Measurements from ENCODE around the gene M6PR. TPM values are rescaled to one million over a fixed set of nuclear protein-coding genes. Genes with fewer than 3 reads are reported as not detected.
"Not testable (repeated sequence)": the region's sequence is repeated elsewhere in the genome, so short reads cannot be mapped to it uniquely, and the experiment has no call there.

M6PR gene
- total RNA-seq, 2 experiments from 2014 or later, result 181 to 224 TPM

DNA sequence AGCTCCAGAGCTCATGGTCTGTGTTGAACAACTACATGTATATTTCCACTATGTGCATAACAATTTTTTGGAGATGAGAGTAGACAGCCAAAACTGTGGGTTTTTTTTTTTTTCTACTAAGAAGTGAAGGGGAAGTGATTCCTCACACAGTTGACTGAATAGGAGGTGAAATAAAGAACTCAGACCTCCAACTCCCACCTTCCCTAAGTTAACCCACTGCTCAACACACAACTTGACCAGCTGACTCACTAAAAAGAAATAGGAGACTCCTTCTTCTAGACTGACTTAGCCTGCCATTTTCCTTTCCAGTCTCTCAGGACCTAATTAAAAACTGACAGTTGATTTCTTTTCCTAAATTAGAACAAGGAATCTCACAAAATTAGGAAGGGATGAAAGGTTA, 1.7 kb downstream of the M6PR start:
- ChIA-PET POLR2A (no interaction called here), CTCF (interaction anchor here (0.6 to 3.9 kb wide), 3 partner anchors 9 to 90 kb away, joined by 3 to 19 read pairs (median 3); no protein-coding TSS in a partner anchor)
- Mint-ChIP-seq H3K27me3 (no peaks in the 10 kb centered on the region), H3K36me3 (ENCODE audit: low read depth) (peaks cover 40% of the 10 kb centered on the region), H3K4me1 (peaks cover 47% of the 10 kb centered on the region), H3K9me3 (peaks cover 3% of the 10 kb centered on the region), H3K4me3 (peak overlapping the region; percentile 99), H3K27ac (no peak overlapping the region)
- no peak for DNase-seq

DNA sequence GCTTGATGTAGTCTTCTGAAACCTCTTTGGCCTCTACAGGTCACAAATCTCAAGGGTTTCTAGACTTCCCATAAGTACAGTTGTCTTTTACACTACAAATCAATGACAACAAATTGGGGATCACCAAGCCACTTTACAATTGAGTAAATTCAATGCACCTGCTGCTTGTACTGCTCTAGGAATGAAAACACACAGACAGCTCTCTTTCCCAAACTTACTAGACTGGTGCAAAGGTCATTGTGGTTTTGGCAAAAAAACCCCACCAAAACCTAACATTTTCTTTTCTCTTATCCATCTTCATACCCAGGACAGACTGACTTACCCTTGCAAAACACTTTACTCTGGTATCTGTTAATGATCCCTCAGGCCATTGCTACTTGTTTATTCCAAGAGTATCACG, 2.7 kb downstream of the M6PR start:
- Mint-ChIP-seq H3K27me3 (no peaks in the 10 kb centered on the region), H3K4me3 (peak overlapping the region; percentile 99), H3K36me3 (ENCODE audit: low read depth) (peaks cover 41% of the 10 kb centered on the region), H3K27ac (no peak overlapping the region), H3K4me1 (peaks cover 38% of the 10 kb centered on the region), H3K9me3 (no peaks in the 10 kb centered on the region)
- ChIA-PET POLR2A (no interaction called here), CTCF (no interaction called here)
- no peak for DNase-seq

DNA sequence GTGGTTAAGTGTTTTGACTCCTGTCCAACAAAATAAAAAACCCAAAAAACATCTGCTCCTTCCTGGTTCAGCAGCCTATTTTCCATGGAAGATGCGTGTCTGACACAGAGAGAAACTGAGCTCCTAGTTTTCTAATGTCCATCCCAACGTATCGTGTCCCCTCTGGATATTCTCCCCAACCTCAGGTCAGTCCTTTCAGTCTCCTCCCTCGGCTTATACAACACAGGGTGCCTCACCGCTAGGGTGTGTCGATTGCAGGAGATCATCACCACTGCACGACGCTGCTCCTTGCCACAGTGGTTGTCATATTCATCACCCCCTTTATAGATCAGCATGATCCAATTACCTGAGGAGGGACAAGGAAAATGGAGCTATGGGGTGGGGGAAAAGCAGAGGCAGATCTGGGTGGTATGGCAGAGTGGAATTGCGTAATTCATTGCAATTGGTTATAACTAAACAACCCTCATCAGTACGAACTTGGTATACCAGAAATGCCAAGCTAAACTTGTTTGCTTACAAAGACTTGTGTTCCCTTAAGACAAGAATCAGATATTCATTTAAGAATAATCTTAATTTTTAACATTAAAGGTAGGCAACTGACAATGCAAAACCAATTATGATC, 5.8 kb downstream of the M6PR start:
- peaks cover 48% of the 10 kb centered on the region for H3K36me3 Mint-ChIP-seq (ENCODE audit: low read depth)
- DNase-seq, result no peak
- no peaks in the 10 kb centered on the region for H3K9me3 Mint-ChIP-seq
- ChIA-PET CTCF (no interaction called here), POLR2A (no interaction called here)
- no peak overlapping the region for H3K27ac Mint-ChIP-seq
- no peak overlapping the region for H3K4me3 Mint-ChIP-seq
- H3K27me3 Mint-ChIP-seq, result no peaks in the 10 kb centered on the region
- peaks cover 26% of the 10 kb centered on the region for H3K4me1 Mint-ChIP-seq

DNA sequence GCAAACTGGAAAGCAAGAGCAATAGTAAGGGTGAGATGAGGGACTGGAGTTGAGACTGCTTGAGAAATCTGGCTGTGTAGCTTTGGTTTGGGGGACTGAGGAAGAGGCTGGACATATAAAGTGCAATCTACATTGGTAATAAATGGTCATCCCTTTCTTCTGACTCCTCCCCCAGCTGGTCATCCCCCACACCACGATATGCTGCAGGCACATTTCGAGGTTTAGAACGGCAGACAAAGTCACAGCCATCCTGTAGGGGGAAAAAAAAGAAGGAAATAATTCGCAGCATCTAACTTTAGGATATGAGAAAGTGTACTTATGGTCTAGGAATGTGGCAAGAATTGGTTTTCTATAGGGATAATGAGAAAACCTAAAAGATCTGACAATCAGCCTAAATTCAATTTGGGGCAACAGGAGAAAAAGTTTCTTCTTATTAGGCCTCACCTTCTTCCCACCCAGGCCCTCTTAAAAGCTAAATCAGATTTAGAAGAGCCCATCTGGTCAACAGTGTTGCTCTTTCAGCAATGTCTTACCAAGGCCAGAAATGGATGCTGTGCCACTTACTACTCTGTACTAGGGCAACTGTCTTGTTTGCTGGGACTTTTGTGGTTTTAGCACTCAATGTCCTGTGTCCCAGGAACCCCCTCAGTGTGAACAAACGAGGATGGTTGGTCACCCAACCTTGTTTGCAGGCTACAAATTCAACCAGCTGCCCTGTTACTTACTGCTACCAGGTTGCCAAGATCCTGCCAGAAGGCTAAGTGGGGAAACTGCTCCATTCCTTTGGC, 7.6 kb downstream of the M6PR start:
- Mint-ChIP-seq H3K27ac (no peak overlapping the region), H3K9me3 (no peaks in the 10 kb centered on the region), H3K36me3 (ENCODE audit: low read depth) (peaks cover 47% of the 10 kb centered on the region), H3K4me1 (peaks cover 11% of the 10 kb centered on the region), H3K4me3 (no peak overlapping the region), H3K27me3 (no peaks in the 10 kb centered on the region)
- POLR2A ChIA-PET, result no interaction called here
- no peak for DNase-seq
- CTCF ChIA-PET, result no interaction called here

DNA sequence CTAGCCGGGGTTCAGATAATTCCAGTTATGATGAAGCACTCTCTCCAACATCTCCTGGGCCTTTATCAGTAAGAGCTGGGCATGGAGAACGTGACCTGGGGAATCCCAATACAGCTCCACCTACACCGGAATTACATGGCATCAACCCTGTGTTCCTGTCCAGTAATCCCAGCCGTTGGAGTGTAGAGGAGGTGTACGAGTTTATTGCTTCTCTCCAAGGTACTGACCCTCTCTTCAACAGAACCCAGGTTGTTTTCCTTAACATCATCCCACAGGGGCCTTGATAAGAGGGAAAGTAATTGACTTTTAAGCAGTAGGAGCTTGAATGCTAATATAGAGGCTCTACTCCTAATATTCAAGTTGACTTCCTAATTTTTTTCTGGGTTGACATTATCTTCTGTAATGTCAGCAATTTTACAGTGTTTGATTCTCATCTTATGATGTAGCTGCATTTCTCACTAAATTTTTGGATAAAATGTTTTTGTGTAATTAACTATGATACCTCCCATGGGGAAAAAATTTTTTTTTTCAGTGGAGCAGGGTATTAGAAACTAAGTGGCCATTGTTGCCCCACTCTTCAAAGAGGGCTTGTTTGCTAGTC, 11.5 kb downstream of the M6PR start:
- POLR2A ChIA-PET, DNase-seq, H3K4me3 Mint-ChIP-seq, H3K27ac Mint-ChIP-seq, H3K4me1 Mint-ChIP-seq, H3K9me3 Mint-ChIP-seq, H3K27me3 Mint-ChIP-seq: not testable (repeated sequence)
- H3K36me3 Mint-ChIP-seq (ENCODE audit: low read depth), result peaks cover 41% of the 10 kb centered on the region
- CTCF ChIA-PET, result interaction anchor here (1.2 kb wide), 1 partner anchor 11 kb away, joined by 3 read pairs; no protein-coding TSS in a partner anchor

DNA sequence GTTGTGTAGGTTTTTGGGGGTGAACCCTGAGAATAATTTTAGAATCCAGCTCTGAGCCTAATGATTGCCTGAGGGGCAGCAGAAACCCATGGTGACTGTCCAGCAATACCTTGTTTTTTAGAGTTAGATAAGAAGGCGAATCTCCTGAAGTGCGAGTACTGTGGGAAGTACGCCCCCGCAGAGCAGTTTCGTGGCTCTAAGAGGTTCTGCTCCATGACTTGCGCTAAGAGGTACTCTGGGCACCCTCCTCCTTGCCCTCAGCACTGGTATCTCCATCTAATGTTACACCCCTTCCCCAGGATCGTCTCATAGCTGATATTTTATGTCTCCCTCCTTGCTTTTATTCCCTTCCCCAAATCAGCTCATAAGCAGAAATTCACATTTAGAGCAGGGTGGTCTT, 12.7 kb downstream of the M6PR start:
- Mint-ChIP-seq H3K9me3 (no peaks in the 10 kb centered on the region), H3K27ac (no peak overlapping the region), H3K4me1 (no peaks in the 10 kb centered on the region), H3K27me3 (no peaks in the 10 kb centered on the region), H3K4me3 (no peak overlapping the region), H3K36me3 (ENCODE audit: low read depth) (peaks cover 34% of the 10 kb centered on the region)
- ChIA-PET CTCF (no interaction called here), POLR2A (no interaction called here)
- DNase-seq, result no peak

DNA sequence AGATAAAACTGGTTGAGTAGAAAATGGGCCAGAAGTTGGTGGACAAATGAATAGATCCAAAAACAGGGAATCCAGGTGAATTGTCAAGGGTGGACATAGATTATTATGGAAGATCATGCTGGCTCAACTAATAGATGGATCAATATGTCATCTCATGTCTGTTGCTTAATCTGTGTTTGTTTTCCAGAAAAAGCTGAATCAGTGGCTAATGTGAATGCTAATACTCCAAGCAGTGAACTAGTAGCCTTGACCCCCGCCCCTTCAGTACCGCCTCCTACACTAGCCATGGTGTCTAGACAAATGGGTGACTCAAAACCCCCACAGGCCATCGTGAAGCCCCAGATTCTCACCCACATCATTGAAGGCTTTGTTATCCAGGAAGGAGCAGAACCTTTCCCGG, 15.4 kb downstream of the M6PR start:
- peaks cover 25% of the 10 kb centered on the region for H3K36me3 Mint-ChIP-seq (ENCODE audit: low read depth)
- CTCF ChIA-PET, H3K4me3 Mint-ChIP-seq, H3K9me3 Mint-ChIP-seq, H3K27me3 Mint-ChIP-seq, DNase-seq, POLR2A ChIA-PET, H3K27ac Mint-ChIP-seq, H3K4me1 Mint-ChIP-seq: not testable (repeated sequence)

DNA sequence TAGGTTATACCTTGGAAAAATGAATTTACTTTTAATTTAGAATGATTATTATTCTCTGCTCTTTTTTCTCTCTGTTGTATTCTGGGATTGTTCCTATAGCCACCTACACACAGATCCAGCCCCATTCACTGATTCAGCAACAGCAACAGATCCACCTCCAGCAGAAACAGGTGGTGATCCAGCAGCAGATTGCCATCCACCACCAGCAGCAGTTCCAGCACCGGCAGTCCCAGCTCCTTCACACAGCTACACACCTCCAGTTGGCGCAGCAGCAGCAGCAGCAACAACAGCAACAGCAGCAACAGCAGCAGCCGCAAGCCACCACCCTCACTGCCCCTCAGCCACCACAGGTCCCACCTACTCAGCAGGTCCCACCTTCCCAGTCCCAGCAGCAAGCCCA, 17.0 kb downstream of the M6PR start:
- H3K4me3 Mint-ChIP-seq, POLR2A ChIA-PET, H3K27me3 Mint-ChIP-seq, H3K4me1 Mint-ChIP-seq, H3K9me3 Mint-ChIP-seq, DNase-seq, H3K27ac Mint-ChIP-seq: not testable (repeated sequence)
- peaks cover 19% of the 10 kb centered on the region for H3K36me3 Mint-ChIP-seq (ENCODE audit: low read depth)
- CTCF ChIA-PET, result interaction anchor here (1.1 kb wide), 1 partner anchor 17 kb away, joined by 4 read pairs; the partner anchor contains the start of gene M6PR

DNA sequence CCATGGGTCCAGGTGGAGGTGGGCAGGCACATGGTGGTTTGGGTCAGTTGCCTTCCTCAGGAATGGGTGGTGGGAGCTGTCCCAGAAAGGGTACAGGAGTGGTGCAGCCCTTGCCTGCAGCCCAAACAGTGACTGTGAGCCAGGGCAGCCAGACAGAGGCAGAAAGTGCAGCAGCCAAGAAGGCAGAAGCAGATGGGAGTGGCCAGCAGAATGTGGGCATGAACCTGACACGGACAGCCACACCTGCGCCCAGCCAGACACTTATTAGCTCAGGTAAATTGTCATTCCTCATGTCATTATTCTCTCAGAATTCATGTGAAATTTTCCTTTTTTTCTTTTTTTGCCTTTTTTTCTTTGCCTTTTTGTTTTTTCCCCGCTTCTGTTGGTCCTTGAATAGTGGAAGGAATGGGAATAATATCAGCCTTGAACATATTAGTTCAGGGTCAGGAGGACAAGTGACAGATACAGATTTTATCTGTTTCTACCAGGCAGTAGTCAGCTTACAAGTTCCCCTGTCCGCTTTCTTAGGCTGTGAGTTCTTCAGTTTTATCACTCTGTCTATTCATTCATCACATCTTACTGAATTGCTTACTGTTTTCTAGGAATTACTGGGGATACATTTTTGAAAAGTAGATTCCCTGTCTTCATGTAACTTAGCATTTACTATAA, 18.7 kb downstream of the M6PR start:
- H3K27me3 Mint-ChIP-seq, POLR2A ChIA-PET, DNase-seq, H3K27ac Mint-ChIP-seq, H3K4me1 Mint-ChIP-seq, H3K9me3 Mint-ChIP-seq, H3K4me3 Mint-ChIP-seq: not testable (repeated sequence)
- H3K36me3 Mint-ChIP-seq (ENCODE audit: low read depth), result peaks cover 11% of the 10 kb centered on the region
- CTCF ChIA-PET, result interaction anchor here (0.6 kb wide), 1 partner anchor 17 kb away, joined by 3 read pairs; no protein-coding TSS in a partner anchor

DNA sequence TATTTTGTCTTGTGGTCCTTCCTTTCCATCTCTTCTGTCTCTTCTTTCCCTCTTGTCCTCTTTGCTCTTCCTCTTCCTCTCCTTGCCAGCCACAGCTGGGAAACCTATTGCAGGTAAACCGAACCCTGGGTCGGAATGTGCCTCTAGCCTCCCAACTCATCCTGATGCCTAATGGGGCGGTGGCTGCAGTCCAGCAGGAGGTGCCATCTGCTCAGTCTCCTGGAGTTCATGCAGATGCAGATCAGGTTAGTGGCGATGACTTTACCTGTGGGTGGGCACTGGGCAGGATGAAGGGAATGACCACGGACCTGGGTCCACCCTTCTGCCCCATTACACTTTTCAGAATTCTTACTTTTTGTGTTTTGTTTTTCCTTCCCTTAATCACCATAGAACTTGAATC, 26.9 kb downstream of the M6PR start:
- no peak overlapping the region for H3K4me3 Mint-ChIP-seq
- POLR2A ChIA-PET, result no interaction called here
- H3K9me3 Mint-ChIP-seq, result no peaks in the 10 kb centered on the region
- CTCF ChIA-PET, result no interaction called here
- no peak for DNase-seq
- no peaks in the 10 kb centered on the region for H3K27me3 Mint-ChIP-seq
- peaks cover 7% of the 10 kb centered on the region for H3K36me3 Mint-ChIP-seq (ENCODE audit: low read depth)
- H3K27ac Mint-ChIP-seq, result no peak overlapping the region
- H3K4me1 Mint-ChIP-seq, result no peaks in the 10 kb centered on the region

DNA sequence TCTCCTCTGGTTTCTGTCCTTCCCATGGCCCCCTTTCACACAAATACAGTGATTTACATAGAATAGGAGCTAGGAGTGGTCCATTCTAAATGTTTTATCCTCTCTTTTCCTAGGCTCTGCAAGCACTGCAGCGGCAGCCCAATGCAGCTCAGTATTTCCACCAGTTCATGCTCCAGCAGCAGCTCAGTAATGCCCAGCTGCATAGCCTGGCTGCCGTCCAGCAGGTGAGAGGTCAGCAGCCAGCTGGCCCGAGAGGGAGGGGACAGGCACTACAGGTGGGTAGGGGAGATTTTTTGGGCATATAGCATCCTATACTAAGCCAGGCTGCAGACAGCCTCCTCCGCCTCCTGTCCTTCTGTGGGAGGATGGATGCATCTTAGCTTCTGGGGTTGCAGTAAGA, 29.8 kb downstream of the M6PR start:
- H3K27me3 Mint-ChIP-seq; H3K9me3 Mint-ChIP-seq; H3K4me3 Mint-ChIP-seq; H3K27ac Mint-ChIP-seq; H3K36me3 Mint-ChIP-seq (ENCODE audit: low read depth); H3K4me1 Mint-ChIP-seq; DNase-seq; POLR2A ChIA-PET: not testable (repeated sequence)
- CTCF ChIA-PET, result interaction anchor here (1.5 kb wide), 1 partner anchor 130 kb away, joined by 4 read pairs; no protein-coding TSS in a partner anchor

DNA sequence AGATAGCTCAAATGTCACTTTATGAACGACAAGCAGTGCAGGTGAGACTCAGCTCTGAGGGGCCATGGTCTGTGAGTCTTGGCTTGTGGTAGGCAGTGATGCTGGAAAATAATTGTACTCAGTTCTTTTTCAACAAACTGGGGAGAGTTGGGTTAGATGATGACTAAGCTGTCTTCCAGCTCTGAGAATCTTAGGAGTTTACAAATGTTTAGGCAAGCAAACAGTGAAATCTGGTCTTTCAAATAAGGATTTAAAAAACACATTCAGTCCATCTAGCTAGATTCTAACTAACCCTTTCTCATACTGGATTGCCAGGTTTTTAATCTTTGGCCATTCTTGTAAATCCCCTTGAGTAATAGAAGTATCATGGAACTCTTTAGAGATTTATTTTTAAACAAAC, 31.7 kb downstream of the M6PR start:
- Mint-ChIP-seq H3K4me1 (peaks cover 13% of the 10 kb centered on the region), H3K27ac (no peak overlapping the region), H3K27me3 (peaks cover 2% of the 10 kb centered on the region), H3K9me3 (no peaks in the 10 kb centered on the region), H3K4me3 (no peak overlapping the region), H3K36me3 (ENCODE audit: low read depth) (peaks cover 7% of the 10 kb centered on the region)
- ChIA-PET CTCF (no interaction called here), POLR2A (no interaction called here)
- no peak for DNase-seq

DNA sequence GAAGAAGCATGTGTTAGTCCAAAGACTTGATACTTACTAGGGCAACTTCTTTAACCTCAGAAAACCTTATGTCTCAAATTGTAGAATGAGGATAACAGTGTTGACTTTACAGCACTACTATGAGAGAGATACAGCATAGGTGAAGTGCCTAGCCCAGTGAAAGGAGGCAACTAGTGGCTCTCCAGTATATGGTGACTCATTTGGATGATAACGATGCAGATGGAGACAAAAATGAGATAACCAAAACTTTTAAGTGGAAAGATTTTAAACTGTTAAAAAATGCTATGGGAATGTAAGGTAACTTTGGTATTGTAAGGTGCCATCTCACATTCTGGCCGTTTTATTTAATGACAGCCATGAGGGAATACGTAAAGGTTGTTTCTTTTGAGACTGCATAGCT, 32.4 kb downstream of the M6PR start:
- H3K27ac Mint-ChIP-seq, result no peak overlapping the region
- peaks cover 2% of the 10 kb centered on the region for H3K27me3 Mint-ChIP-seq
- POLR2A ChIA-PET, result no interaction called here
- no peak for DNase-seq
- H3K4me1 Mint-ChIP-seq, result peaks cover 14% of the 10 kb centered on the region
- no peak overlapping the region for H3K4me3 Mint-ChIP-seq
- CTCF ChIA-PET, result no interaction called here
- no peaks in the 10 kb centered on the region for H3K9me3 Mint-ChIP-seq
- peaks cover 7% of the 10 kb centered on the region for H3K36me3 Mint-ChIP-seq (ENCODE audit: low read depth)

Measured in activated CD4-positive, alpha-beta T cell treated with anti-CD3 and anti-CD28 coated beads, Interleukin-2, amount 10 ng/mL, durations not matched to agents 7 days and 5 days (primary cell).